Endometrial microvascular endothelial cells (primary cell): ENCODE results near the gene LDHAL6B. TPM values are rescaled to one million over a fixed set of nuclear protein-coding genes. Genes with fewer than 3 reads are reported as not detected.

Source experiments
- in situ Hi-C: cut with HindIII; loops from 2 replicates; pipeline ENCODE4 v1.10.0; 2017; ENCODE audit warnings: low sequenced_read_pairs, low pct_unique_long_range_greater_than_20kb; ENCODE audit errors: inconsistent ontology term
- total RNA-seq: library from RNA; depleted of rRNA; stranded (reverse); fragments of >200 nt; gene quantifications from one replicate; pipeline ENCODE4 v1.2.3, GENCODE V29; 2015; ENCODE audit errors: inconsistent ontology term

Gene LDHAL6B
- total RNA-seq, 1 donor from 2014 or later = not detected

- in situ Hi-C loops = no loop called here
Measured at GRCh38 chr15:59205839-59206622, 612 bp upstream of the LDHAL6B start.

- in situ Hi-C loops = no loop called here
Measured at GRCh38 chr15:59208613-59209249, 2.1 kb downstream of the LDHAL6B start.

- in situ Hi-C loops = no loop called here
Measured at GRCh38 chr15:59210186-59210585, 3.5 kb downstream of the LDHAL6B start.

GRCh38 chr15:59216911-59217310 lies 10.3 kb downstream of the LDHAL6B start:
- in situ Hi-C loops = no loop called here

GRCh38 chr15:59217876-59218498 lies 11.3 kb downstream of the LDHAL6B start:
- in situ Hi-C loops = no loop called here

GRCh38 chr15:59218710-59219109 lies 12.1 kb downstream of the LDHAL6B start:
- in situ Hi-C loops = no loop called here

- in situ Hi-C loops = no loop called here
Measured at GRCh38 chr15:59221511-59222505, 15.2 kb downstream of the LDHAL6B start.

- in situ Hi-C loops = no loop called here
Measured at GRCh38 chr15:59222906-59223550, 16.4 kb downstream of the LDHAL6B start.

- in situ Hi-C loops = no loop called here
Measured at GRCh38 chr15:59223736-59224135, 17.1 kb downstream of the LDHAL6B start.

- in situ Hi-C loops = no loop called here
Measured at GRCh38 chr15:59224474-59224873, 17.8 kb downstream of the LDHAL6B start.

- in situ Hi-C loops = no loop called here
Measured at GRCh38 chr15:59227021-59227420, 20.4 kb downstream of the LDHAL6B start.

- in situ Hi-C loops = no loop called here
Measured at GRCh38 chr15:59229015-59229414, 22.4 kb downstream of the LDHAL6B start.

GRCh38 chr15:59229453-59229852 lies 22.8 kb downstream of the LDHAL6B start:
- in situ Hi-C loops = no loop called here

GRCh38 chr15:59230531-59231055 lies 23.9 kb downstream of the LDHAL6B start:
- in situ Hi-C loops = no loop called here

GRCh38 chr15:59232476-59232875 lies 25.8 kb downstream of the LDHAL6B start:
- in situ Hi-C loops = no loop called here

GRCh38 chr15:59236394-59236793 lies 29.8 kb downstream of the LDHAL6B start:
- in situ Hi-C loops = no loop called here

GRCh38 chr15:59237119-59237855 lies 30.6 kb downstream of the LDHAL6B start:
- in situ Hi-C loops = no loop called here

- in situ Hi-C loops = no loop called here
Measured at GRCh38 chr15:59237924-59238331, 31.3 kb downstream of the LDHAL6B start.
